BLaER1 treated with 17β-estradiol and CSF1 and Interleukin-3, amounts not matched to agents 10 nM and 100 nM (cell line): ENCODE data around the gene RFC2.
"Not testable (repeated sequence)": the region's sequence is repeated elsewhere in the genome, so short reads cannot be mapped to it uniquely, and the experiment has no call there.

Source experiments
- H3K27ac ChIP-seq, 11 experiments: shearing (Covaris generic); formaldehyde crosslinking; 2 replicates each; pipeline ENCODE4 v1.8.1; 2022
- H3K27me3 ChIP-seq, 11 experiments: shearing (Covaris generic); formaldehyde crosslinking; 2 replicates each; pipeline ENCODE4 v1.8.1; 2022
- H3K36me3 ChIP-seq, 11 experiments: shearing (Covaris generic); formaldehyde crosslinking; 2 replicates each; pipeline ENCODE4 v1.8.1; 2022
- H3K4me1 ChIP-seq, 10 experiments: shearing (Covaris generic); formaldehyde crosslinking; 2 replicates each; pipeline ENCODE4 v1.8.1; 2022
- H3K4me2 ChIP-seq, 11 experiments: shearing (Covaris generic); formaldehyde crosslinking; 2 replicates each; pipeline ENCODE4 v1.8.1; 2022
- H3K4me3 ChIP-seq, 10 experiments: shearing (Covaris generic); formaldehyde crosslinking; 2 replicates each; pipeline ENCODE4 v1.8.1; 2022
- H3K9ac ChIP-seq, 11 experiments: shearing (Covaris generic); formaldehyde crosslinking; 2 replicates each; pipeline ENCODE4 v1.8.1; 2022
- H3K9me3 ChIP-seq, 11 experiments: shearing (Covaris generic); formaldehyde crosslinking; replicated peaks in 1 of 11; 2 replicates each; pipeline ENCODE4 v1.8.1; 2022
- H4K20me1 ChIP-seq, 11 experiments: shearing (Covaris generic); formaldehyde crosslinking; 2 replicates each; pipeline ENCODE4 v1.8.1; 2022
- Cebpa-rat ChIP-seq, 11 experiments: shearing (Covaris generic); IDR thresholded peaks; 2 replicates each; pipeline ENCODE4 v1.8.1; 2022

The RFC2 gene

GRCh38 chr7:74262639-74263398 lies 8.6 kb upstream of the RFC2 start:
- peak overlapping the region in 3 of 11 experiments; percentile 30 to 63 (median 46); a peak in 8 of 22 replicates for H3K4me2 ChIP-seq
- no peak for TF ChIP-seq Cebpa-rat (IDR thresholded peaks at IDR 0.05)
- peak overlapping the region in 6 of 11 experiments; percentile 3 to 65 (median 24); a peak in 5 of 22 replicates for H3K27ac ChIP-seq
- H3K4me1 ChIP-seq, result peaks cover 38 to 79% (median 68%) of the 10 kb centered on the region in 10 experiments
- H3K9me3 ChIP-seq, result no peaks in the 10 kb centered on the region
- no peaks in the 10 kb centered on the region for H3K36me3 ChIP-seq
- H4K20me1 ChIP-seq, result no peaks in the 10 kb centered on the region
- H3K9ac ChIP-seq, result no peak overlapping the region
- H3K27me3 ChIP-seq, result no peaks in the 10 kb centered on the region
- no peak overlapping the region for H3K4me3 ChIP-seq

DNA sequence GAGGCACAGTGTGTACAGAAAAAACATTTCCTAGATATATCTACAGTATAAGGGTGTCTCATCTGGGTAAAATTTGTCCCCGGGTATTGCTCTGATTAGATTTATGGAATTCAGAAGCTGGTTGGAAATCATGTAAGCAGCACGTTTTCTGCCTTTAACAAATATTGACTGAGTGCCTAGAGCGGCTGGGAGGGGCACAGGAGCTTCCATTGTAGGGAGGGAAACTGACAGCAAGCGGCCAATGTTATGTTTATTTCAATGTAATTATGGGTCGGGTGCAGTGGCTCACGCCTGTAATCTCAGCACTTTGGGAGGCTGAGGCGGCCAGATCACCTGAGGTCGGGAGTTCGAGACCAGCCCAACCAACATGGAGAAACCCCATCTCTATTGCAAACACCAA lies 4.4 kb upstream of the RFC2 start:
- no peak for TF ChIP-seq Cebpa-rat (IDR thresholded peaks at IDR 0.05)
- Histone ChIP-seq H3K4me2 (peak overlapping the region; percentile 54 to 97 (median 93); a peak in 19 of 22 replicates), H3K9ac (peak overlapping the region in 2 of 11 experiments; percentile 12 to 18; a peak in 1 of 22 replicates), H4K20me1 (no peaks in the 10 kb centered on the region), H3K27ac (no peak overlapping the region; a peak in 1 of 22 replicates), H3K27me3 (no peaks in the 10 kb centered on the region), H3K36me3 (no peaks in the 10 kb centered on the region), H3K4me1 (peaks cover 35 to 68% (median 59%) of the 10 kb centered on the region in 10 experiments), H3K9me3 (no peaks in the 10 kb centered on the region), H3K4me3 (no peak overlapping the region)

DNA sequence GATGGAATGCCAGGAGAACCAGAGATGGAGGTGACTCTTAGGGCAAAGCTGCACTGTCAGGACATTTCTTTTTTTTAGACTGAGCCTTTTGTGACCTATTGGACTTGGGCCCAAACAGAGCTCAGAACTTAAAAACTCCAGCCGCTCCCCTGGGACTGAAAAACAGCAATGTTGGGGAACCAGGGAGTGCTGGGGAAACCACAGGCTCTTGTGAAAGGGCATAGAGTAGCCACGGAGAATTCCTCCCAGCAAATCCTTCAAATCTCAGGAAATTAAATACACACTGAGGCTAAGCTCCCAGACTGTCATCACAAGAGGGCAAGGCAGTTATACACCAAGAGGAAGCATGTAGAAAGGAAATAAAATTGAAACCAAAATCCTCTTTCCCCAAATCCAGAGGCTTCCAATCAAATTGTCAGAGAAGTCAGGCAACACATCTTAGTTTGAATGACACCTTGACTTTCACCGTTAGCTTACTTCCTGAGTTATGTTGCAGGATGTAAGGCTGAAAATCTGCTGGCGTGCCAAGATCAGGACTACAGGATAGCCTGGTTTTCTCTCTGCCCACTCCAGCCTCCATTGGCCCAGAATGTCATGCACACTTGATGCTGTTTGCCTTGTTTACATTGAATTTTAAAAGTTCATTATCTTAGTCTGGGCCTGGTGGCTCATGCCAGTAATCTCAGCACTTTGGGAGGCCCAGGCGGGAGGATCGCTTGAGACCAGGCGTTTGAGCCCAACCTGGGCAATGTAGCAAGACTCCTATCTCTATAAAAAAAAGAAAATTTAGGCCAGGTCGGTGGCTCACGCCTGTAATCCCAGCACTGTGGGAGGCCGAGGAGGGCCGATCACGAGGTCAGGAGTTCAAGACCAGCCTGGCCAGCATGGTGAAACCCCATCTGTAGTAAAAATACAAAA lies 2.6 kb upstream of the RFC2 start:
- Histone ChIP-seq H3K4me3 (peak overlapping the region in 5 of 10 experiments; percentile 3 to 98 (median 18); a peak in 5 of 20 replicates), H3K4me2 (peak overlapping the region; percentile 81 to 97 (median 93)), H3K9me3 (no peaks in the 10 kb centered on the region), H4K20me1 (peaks cover 0 to 11% (median 0%) of the 10 kb centered on the region in 11 experiments; a peak in 2 of 22 replicates), H3K36me3 (peaks cover 0 to 16% (median 8%) of the 10 kb centered on the region in 11 experiments; a peak in 9 of 22 replicates), H3K9ac (peak overlapping the region in 10 of 11 experiments; percentile 22 to 96 (median 62); a peak in 16 of 22 replicates), H3K27ac (peak overlapping the region in 10 of 11 experiments; percentile 20 to 94 (median 88); a peak in 20 of 22 replicates), H3K4me1 (peaks cover 47 to 69% (median 64%) of the 10 kb centered on the region in 10 experiments), H3K27me3 (no peaks in the 10 kb centered on the region)
- no peak for TF ChIP-seq Cebpa-rat (IDR thresholded peaks at IDR 0.05)

DNA sequence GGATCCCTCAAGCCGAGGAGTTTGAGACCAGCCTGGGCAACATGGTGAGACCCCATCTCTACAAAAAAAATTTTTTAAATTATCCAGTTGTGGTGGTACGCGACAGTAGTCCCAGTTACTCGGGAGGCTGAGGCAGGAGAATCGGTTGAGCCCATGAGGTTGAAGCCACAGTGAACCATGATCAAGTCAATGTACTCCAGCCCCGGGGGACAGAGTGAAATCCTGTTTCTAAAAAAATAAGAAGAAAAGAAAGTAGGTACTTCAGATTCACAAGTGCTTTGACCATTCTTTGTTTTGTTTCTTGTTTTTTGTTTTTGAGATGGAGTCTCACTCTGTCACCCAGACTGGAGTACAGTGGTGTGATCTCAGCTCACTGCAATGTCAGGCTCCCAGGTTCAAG lies 1.3 kb upstream of the RFC2 start:
- peak overlapping the region; percentile 80 to 98 (median 88) for H3K4me3 ChIP-seq
- H3K4me2 ChIP-seq, result peak overlapping the region; percentile 81 to 97 (median 93)
- not testable (repeated sequence) for H3K9me3 ChIP-seq, H3K27me3 ChIP-seq
- H3K4me1 ChIP-seq, result peaks cover 47 to 79% (median 67%) of the 10 kb centered on the region in 10 experiments
- H3K9ac ChIP-seq, result peak overlapping the region; percentile 88 to 97 (median 94); a peak in 21 of 22 replicates
- H3K36me3 ChIP-seq, result peaks cover 10 to 29% (median 20%) of the 10 kb centered on the region in 11 experiments
- peak overlapping the region; percentile 66 to 94 (median 91); a peak in 21 of 22 replicates for H3K27ac ChIP-seq
- H4K20me1 ChIP-seq, result peaks cover 0 to 11% (median 0%) of the 10 kb centered on the region in 11 experiments; a peak in 2 of 22 replicates

DNA sequence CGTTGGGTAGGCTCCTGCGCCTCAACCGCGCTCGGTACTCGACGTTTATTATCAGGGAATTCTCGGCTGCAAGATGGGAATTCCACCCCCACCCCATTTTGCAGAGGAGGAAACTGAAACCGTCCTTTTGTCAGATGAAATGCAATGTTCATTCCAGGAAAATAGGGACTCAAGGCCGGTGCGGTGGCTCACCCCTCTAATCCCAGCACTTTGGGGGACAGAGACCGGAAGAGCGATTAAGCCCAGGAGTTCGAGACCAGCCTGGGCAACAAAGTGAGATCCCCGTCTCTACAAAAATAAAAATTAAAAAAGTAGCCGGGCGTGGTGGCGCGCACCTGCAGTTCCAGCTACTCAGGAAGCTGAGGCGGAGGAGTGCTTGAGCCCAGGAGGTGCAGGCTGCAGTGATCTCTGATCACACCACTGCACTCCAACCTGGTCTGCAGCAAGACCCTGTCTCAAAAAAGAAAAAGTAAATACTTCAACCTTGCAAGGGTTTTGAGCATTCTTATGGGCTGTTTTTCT lies 720 bp upstream of the RFC2 start:
- H3K4me1 ChIP-seq, result peaks cover 47 to 82% (median 68%) of the 10 kb centered on the region in 10 experiments
- peaks cover 15 to 34% (median 26%) of the 10 kb centered on the region in 11 experiments for H3K36me3 ChIP-seq
- peak overlapping the region; percentile 66 to 94 (median 91) for H3K27ac ChIP-seq
- peaks cover 0 to 11% (median 0%) of the 10 kb centered on the region in 11 experiments; a peak in 2 of 22 replicates for H4K20me1 ChIP-seq
- H3K4me2 ChIP-seq, result peak overlapping the region; percentile 81 to 97 (median 93)
- peak overlapping the region; percentile 80 to 98 (median 88) for H3K4me3 ChIP-seq
- no peaks in the 10 kb centered on the region for H3K27me3 ChIP-seq
- peak overlapping the region; percentile 88 to 97 (median 94) for H3K9ac ChIP-seq
- TF ChIP-seq Cebpa-rat (IDR thresholded peaks at IDR 0.05), result no peak
- no peaks in the 10 kb centered on the region for H3K9me3 ChIP-seq

DNA sequence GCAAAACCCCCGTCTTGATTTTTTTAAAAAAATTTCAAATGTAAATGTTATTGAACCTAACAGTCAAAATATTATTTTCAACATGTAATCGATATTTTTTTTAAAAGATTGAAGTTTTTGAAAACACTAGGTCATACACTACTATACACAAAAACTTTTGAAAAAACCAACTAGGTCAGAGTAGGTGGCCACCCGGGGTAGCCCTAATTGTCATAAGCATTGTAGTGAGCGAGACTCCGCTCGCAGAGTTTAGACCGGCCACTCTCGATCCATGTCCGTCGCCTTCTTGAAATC lies 417 bp downstream of the RFC2 start:
- Histone ChIP-seq H4K20me1 (peaks cover 0 to 12% (median 0%) of the 10 kb centered on the region in 11 experiments; a peak in 2 of 22 replicates), H3K36me3 (peaks cover 27 to 46% (median 37%) of the 10 kb centered on the region in 11 experiments), H3K27ac (peak overlapping the region; percentile 82 to 94 (median 91)), H3K4me2 (peak overlapping the region; percentile 81 to 99 (median 93)), H3K9me3 (no peaks in the 10 kb centered on the region), H3K9ac (peak overlapping the region; percentile 88 to 97 (median 94)), H3K4me1 (peaks cover 47 to 82% (median 60%) of the 10 kb centered on the region in 10 experiments), H3K27me3 (no peaks in the 10 kb centered on the region), H3K4me3 (peak overlapping the region; percentile 80 to 98 (median 88))
- TF ChIP-seq Cebpa-rat (IDR thresholded peaks at IDR 0.05), result no peak

- H3K4me1 ChIP-seq, result peaks cover 46 to 81% (median 55%) of the 10 kb centered on the region in 10 experiments
- H3K4me3 ChIP-seq, result peak overlapping the region; percentile 80 to 98 (median 88)
- peak overlapping the region; percentile 81 to 99 (median 93) for H3K4me2 ChIP-seq
- no peaks in the 10 kb centered on the region for H3K9me3 ChIP-seq
- peaks cover 31 to 50% (median 41%) of the 10 kb centered on the region in 11 experiments for H3K36me3 ChIP-seq
- H3K27ac ChIP-seq, result peak overlapping the region; percentile 82 to 94 (median 91); a peak in 20 of 22 replicates
- no peak for TF ChIP-seq Cebpa-rat (IDR thresholded peaks at IDR 0.05)
- peaks cover 0 to 12% (median 0%) of the 10 kb centered on the region in 11 experiments; a peak in 3 of 22 replicates for H4K20me1 ChIP-seq
- H3K27me3 ChIP-seq, result no peaks in the 10 kb centered on the region
- peak overlapping the region; percentile 88 to 97 (median 94) for H3K9ac ChIP-seq
Observed at GRCh38 chr7:74253331-74253730, 868 bp downstream of the RFC2 start.

DNA sequence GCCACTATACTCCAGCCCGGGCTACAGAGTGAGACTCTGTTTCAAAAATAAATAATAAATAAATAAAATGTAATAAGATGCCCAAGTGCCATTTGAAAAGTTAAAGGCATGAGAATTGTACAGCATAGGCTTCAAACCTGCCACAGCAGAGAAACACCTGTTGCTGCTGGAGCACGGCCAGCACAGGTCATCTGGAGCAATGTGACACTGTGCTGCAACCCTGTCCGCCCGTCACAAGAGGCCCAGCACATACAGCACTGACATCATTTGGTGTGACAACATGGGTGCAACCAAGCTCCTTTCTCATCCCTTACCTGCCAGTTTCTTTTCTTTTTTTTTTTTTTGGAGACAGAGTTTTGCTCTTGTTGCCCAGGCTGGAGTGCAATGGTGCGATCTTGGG lies 1.3 kb downstream of the RFC2 start:
- peaks cover 42 to 81% (median 51%) of the 10 kb centered on the region in 10 experiments for H3K4me1 ChIP-seq
- no peaks in the 10 kb centered on the region for H3K9me3 ChIP-seq
- H3K27ac ChIP-seq, result peak overlapping the region in 8 of 11 experiments; percentile 84 to 94 (median 92); a peak in 14 of 22 replicates
- peaks cover 36 to 55% (median 46%) of the 10 kb centered on the region in 11 experiments for H3K36me3 ChIP-seq
- TF ChIP-seq Cebpa-rat (IDR thresholded peaks at IDR 0.05), result no peak
- H3K9ac ChIP-seq, result peak overlapping the region; percentile 88 to 97 (median 94); a peak in 21 of 22 replicates
- no peaks in the 10 kb centered on the region for H3K27me3 ChIP-seq
- H3K4me2 ChIP-seq, result peak overlapping the region; percentile 81 to 99 (median 93)
- H3K4me3 ChIP-seq, result peak overlapping the region; percentile 80 to 98 (median 88)
- peaks cover 0 to 12% (median 0%) of the 10 kb centered on the region in 11 experiments; a peak in 3 of 22 replicates for H4K20me1 ChIP-seq

DNA sequence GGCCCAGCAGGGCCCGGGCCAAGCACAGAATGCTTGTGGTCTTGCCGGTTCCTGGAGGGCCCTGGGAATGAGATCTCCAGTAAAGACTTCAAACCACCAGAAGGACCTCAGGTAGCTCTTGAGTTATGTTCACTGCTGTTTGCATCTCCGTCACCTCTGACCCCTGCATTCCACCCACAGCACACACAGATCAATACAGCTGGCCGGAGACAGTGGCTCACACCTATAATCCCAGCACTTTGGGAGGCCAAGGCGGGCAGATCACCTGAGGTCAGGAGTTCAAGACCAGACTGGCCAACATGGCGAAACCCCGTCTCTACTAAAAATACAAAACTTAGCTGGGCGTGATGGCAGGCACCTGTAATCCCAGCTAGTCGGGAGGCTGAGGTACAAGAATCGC lies 5.1 kb downstream of the RFC2 start:
- H3K9me3 ChIP-seq, H3K27ac ChIP-seq, H3K9ac ChIP-seq, H3K4me2 ChIP-seq, H3K4me3 ChIP-seq, H3K27me3 ChIP-seq: not testable (repeated sequence)
- H3K4me1 ChIP-seq, result peaks cover 17 to 68% (median 30%) of the 10 kb centered on the region in 10 experiments
- H3K36me3 ChIP-seq, result peaks cover 68 to 93% (median 84%) of the 10 kb centered on the region in 11 experiments
- H4K20me1 ChIP-seq, result peaks cover 0 to 12% (median 0%) of the 10 kb centered on the region in 11 experiments; a peak in 3 of 22 replicates
